K562 (cell line): ENCODE data around the gene MINDY3. TPM values are rescaled to one million over a fixed set of nuclear protein-coding genes. Genes with fewer than 3 reads are reported as not detected.

ENCODE experiments used
- ATAC-seq: fragments of 200-7000 bp; cut with Tn5 transposase; 3 replicates; pipeline ENCODE4 v1.9.1; 2020; ENCODE audit warnings: moderate library complexity
- BruUV-seq: library from RNA; stranded (reverse); fragments of 400-500 nt; replicated peaks from 2 replicates; lab custom pipeline; 2021; lab: Mats Ljungman, UMichigan
- CTCF ChIA-PET: fragments of 300-600 bp; formaldehyde crosslinking; extraction: SDS; loops from one replicate; lab custom pipeline; 2021; ENCODE audit warnings: low intra/inter-chr PET ratio; lab: Yijun Ruan, JAX
- POLR2A ChIA-PET: fragments of 300-600, 350-650 bp; sonication (Branson Sonifier 250); formaldehyde crosslinking; extraction: SDS; loops from one replicate; lab custom pipeline; 2021; ENCODE audit warnings: antibody characterized with exemption, inconsistent platforms; lab: Yijun Ruan, JAX
- DNase-seq, 4 experiments: peaks; one replicate each; pipeline versions ENCODE4 v3.0.0 to v3.0.0-alpha.2; 2011 to 2018; ENCODE audit warnings: low spot score in 3 of 4, mixed read lengths in 3 of 4; ENCODE audit errors: extremely low read depth in 1 of 4
- FAIRE-seq: peaks from 2 replicates; lab custom pipeline; 2011; peaks lifted over from hg19 to GRCh38; lab: Jason Lieb, UNC
- H2AFZ ChIP-seq: 2 replicates; pipeline ENCODE4 v1.6.0; 2011; ENCODE audit warnings: low read depth, low read length, control low read depth, inconsistent platforms
- H3K27ac ChIP-seq: fragments of 200-600 bp; 3 replicates; pipeline ENCODE4 v1.8.0; 2011; ENCODE audit warnings: low read depth, mild to moderate bottlenecking, control low read depth, inconsistent platforms, low read length, moderate library complexity, mixed read lengths; ENCODE audit errors: extremely low read depth
- H3K27me3 ChIP-seq, 2 experiments: fragments of 300-600 bp in 1 of 2; 2 replicates in 1 of 2; 3 replicates in 1 of 2; pipeline versions ENCODE4 v1.6.0 to v1.8.0; 2011; ENCODE audit warnings: inconsistent platforms in 2 of 2, low read length in 2 of 2, mild to moderate bottlenecking in 1 of 2, mixed read lengths in 1 of 2, moderate library complexity in 1 of 2; ENCODE audit not compliant: control insufficient read depth in 2 of 2, insufficient read depth in 2 of 2
- H3K36me3 ChIP-seq: fragments of 300-600 bp; 3 replicates; pipeline ENCODE4 v1.8.0; 2011; ENCODE audit warnings: mild to moderate bottlenecking, low read length, inconsistent platforms; ENCODE audit not compliant: control insufficient read depth, insufficient read depth
- H3K4me1 ChIP-seq, 2 experiments: fragments of 200-600 bp in 1 of 2; replicated peaks in 1 of 2; 2 replicates in 1 of 2; 3 replicates in 1 of 2; pipeline versions ENCODE4 v1.5.1 to v1.8.0; 2011; ENCODE audit warnings: inconsistent platforms in 2 of 2, low read length in 2 of 2, mild to moderate bottlenecking in 1 of 2, mixed read lengths in 1 of 2, moderate library complexity in 1 of 2; ENCODE audit not compliant: control insufficient read depth in 2 of 2, insufficient read depth in 2 of 2
- H3K4me2 ChIP-seq: 2 replicates; pipeline ENCODE4 v1.6.1; 2011; ENCODE audit warnings: low read length, control low read depth, inconsistent platforms, mixed read lengths; ENCODE audit not compliant: insufficient read depth
- H3K4me3 ChIP-seq: fragments of 200-600 bp; sonication (generic), shearing (Covaris generic); 2 replicates; pipeline ENCODE4 v1.5.1; 2016; ENCODE audit warnings: control low read depth, inconsistent platforms
- H3K79me2 ChIP-seq: fragments of 200-600 bp; 3 replicates; pipeline ENCODE4 v1.8.0; 2011; ENCODE audit warnings: low read length, inconsistent platforms; ENCODE audit not compliant: control insufficient read depth, insufficient read depth
- H3K9ac ChIP-seq, 2 experiments: 2 replicates each; pipeline versions ENCODE4 v1.6.0 to v1.6.1; 2011; ENCODE audit warnings: low read depth in 2 of 2, low read length in 2 of 2, control low read depth in 1 of 2, inconsistent platforms in 1 of 2, mild to moderate bottlenecking in 1 of 2, mixed read lengths in 1 of 2; ENCODE audit not compliant: insufficient read depth in 1 of 2
- H3K9me1 ChIP-seq: one replicate; pipeline ENCODE4 v1.6.0; 2011; ENCODE audit warnings: inconsistent platforms, mild to moderate bottlenecking, low read length, moderate library complexity; ENCODE audit not compliant: control insufficient read depth, insufficient read depth
- H3K9me3 ChIP-seq: replicated peaks from 2 replicates; pipeline ENCODE4 v1.5.1; 2011; ENCODE audit warnings: low read depth, low read length, inconsistent platforms; ENCODE audit not compliant: control insufficient read depth, insufficient read depth
- H4K20me1 ChIP-seq: replicated peaks from 2 replicates; pipeline ENCODE4 v1.6.1; 2011; ENCODE audit warnings: low read length, inconsistent platforms, mixed read lengths; ENCODE audit not compliant: control insufficient read depth, insufficient read depth
- CBX5 ChIP-seq: IDR thresholded peaks from 2 replicates; pipeline ENCODE4 v1.6.1; 2014; ENCODE audit warnings: low read depth, borderline replicate concordance
- FOXK1 ChIP-seq: sonication (generic); formaldehyde crosslinking; IDR thresholded peaks from 2 replicates; pipeline ENCODE4 v1.8.0; 2022; ENCODE audit warnings: missing genetic modification reagents, mild to moderate bottlenecking, borderline replicate concordance
- NFE2L1 ChIP-seq: fragments of 450-650 bp; IDR thresholded peaks from 2 replicates; pipeline ENCODE4 v1.6.1; 2016; ENCODE audit warnings: missing genetic modification characterization, low read depth, mild to moderate bottlenecking, missing compliant biosample characterization, moderate library complexity, borderline replicate concordance
- PML ChIP-seq: IDR thresholded peaks from 2 replicates; pipeline ENCODE4 v1.6.1; 2012; ENCODE audit warnings: low read length, inconsistent platforms
- RBM22 ChIP-seq: fragments of 200-400 bp; formaldehyde crosslinking; IDR thresholded peaks from 2 replicates; pipeline ENCODE4 v1.6.1; 2018; ENCODE audit warnings: low read length, low read depth; ENCODE audit not compliant: poor library complexity, severe bottlenecking
- SMARCC2 ChIP-seq: fragments of 450-650 bp; IDR thresholded peaks from 2 replicates; pipeline ENCODE4 v1.6.1; 2017; ENCODE audit warnings: antibody characterized with exemption, moderate library complexity, mild to moderate bottlenecking, low read depth
- TRIM24 ChIP-seq, 2 experiments: fragments of 450-650 bp; IDR thresholded peaks; 2 replicates each; pipeline ENCODE4 v1.6.1; 2016
- WHSC1 ChIP-seq: IDR thresholded peaks from one replicate; pipeline ENCODE4 v1.6.1; 2012; ENCODE audit warnings: low read length, control low read depth, inconsistent platforms
- ZNF764 ChIP-seq: fragments of 250-450 bp; sonication (Bioruptor Pico); IDR thresholded peaks from 2 replicates; pipeline ENCODE4 v1.4.0; 2020; ENCODE audit warnings: low read depth, mild to moderate bottlenecking, moderate library complexity
- WGBS: fragments of 100-300 bp; shearing (Covaris generic); methylation state at CpG from one replicate; pipeline ENCODE4 v1.1.6; 2016; ENCODE audit warnings: low coverage, mixed read lengths; ENCODE audit not compliant: insufficient coverage; ENCODE audit errors: missing lambda C conversion rate; 5-methylcytosine and 5-hydroxymethylcytosine counted together
- in situ Hi-C: fragments of 300-500 bp; cut with MboI; formaldehyde crosslinking; loops from 4 replicates; pipeline ENCODE4 v1.15.0; 2018; ENCODE audit warnings: inconsistent platforms, mixed read lengths
- intact Hi-C: fragments of 100-400 bp; cut with micrococcal nuclease; formaldehyde crosslinking; loops from 2 replicates; pipeline ENCODE4 v1.14.2; 2022
- polyA plus RNA-seq, 8 experiments: library from polyadenylated mRNA; depleted of rRNA in 4 of 8; stranded (reverse) in 5 of 8; unstranded in 3 of 8; fragments of >200 nt; fragmentation: Nextera tagmentation in 2 of 8; fragmentation: Illumina TruSeq in 1 of 8; extraction: Ambion mirVana in 2 of 8; extraction: Trizol in 1 of 8; gene quantifications; 2 replicates each; pipeline versions ENCODE4 v1.2.1 to v1.2.3, GENCODE V29; 2011 to 2014; ENCODE audit warnings: inconsistent platforms in 1 of 8, missing spikeins in 1 of 8
- total RNA-seq, 7 experiments: library from RNA; depleted of rRNA in 6 of 7; stranded (reverse); fragments of >200 nt in 6 of 7; fragmentation: Illumina TruSeq in 2 of 7; extraction: Trizol in 2 of 7; gene quantifications; 2 replicates each; pipeline versions ENCODE4 v1.2.1 to v1.2.3, GENCODE V29; 2011 to 2021; ENCODE audit warnings: low replicate concordance in 1 of 7
- TF ChIP-seq, protein P1 (sequence below): sonication (generic); formaldehyde crosslinking; IDR thresholded peaks from 2 replicates; pipeline ENCODE4 v1.8.1; 2022; ENCODE audit warnings: missing genetic modification reagents
- TF ChIP-seq, protein P2 (sequence below): fragments of 450-650 bp; conservative IDR thresholded peaks from 2 replicates; pipeline ENCODE4 v1.6.1; 2016; ENCODE audit warnings: missing genetic modification characterization, low read depth, mild to moderate bottlenecking, control low read depth, missing compliant biosample characterization
- TF ChIP-seq, protein P3 (sequence below): fragments of 450-650 bp; IDR thresholded peaks from 2 replicates; pipeline ENCODE4 v1.6.1; 2016; ENCODE audit warnings: borderline replicate concordance
- TF ChIP-seq, protein P4 (sequence below): sonication (generic); formaldehyde crosslinking; IDR thresholded peaks from 2 replicates; pipeline ENCODE4 v1.4.0; 2020; ENCODE audit warnings: mild to moderate bottlenecking, missing genetic modification reagents

MINDY3 gene
- total and polyA plus RNA-seq, 9 of the 15 experiments (the other 6 are each of a cell fraction or from before 2014, with no cell fraction given), result 14.0 to 35.9 (median 23.6) TPM

DNA sequence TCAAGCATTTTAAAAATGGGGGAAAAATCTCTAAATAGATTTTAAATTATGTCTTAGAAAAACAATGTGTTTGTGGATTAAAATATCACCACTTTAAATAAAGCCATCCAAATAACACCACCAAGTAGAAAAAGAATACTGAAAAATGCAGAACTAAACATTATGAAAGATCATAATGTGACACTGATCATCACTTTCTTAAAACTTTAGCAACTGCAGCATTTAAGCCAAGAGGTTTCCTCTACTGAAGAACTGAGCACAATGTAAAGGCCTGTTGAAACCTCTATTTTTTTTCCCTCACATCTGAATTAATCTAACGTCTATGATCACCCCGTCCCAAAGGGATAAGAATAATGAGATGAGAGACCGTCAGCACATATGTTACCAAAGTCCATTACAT, 18.6 kb downstream of the MINDY3 start (continued):
- TF ChIP-seq, protein P1, sequence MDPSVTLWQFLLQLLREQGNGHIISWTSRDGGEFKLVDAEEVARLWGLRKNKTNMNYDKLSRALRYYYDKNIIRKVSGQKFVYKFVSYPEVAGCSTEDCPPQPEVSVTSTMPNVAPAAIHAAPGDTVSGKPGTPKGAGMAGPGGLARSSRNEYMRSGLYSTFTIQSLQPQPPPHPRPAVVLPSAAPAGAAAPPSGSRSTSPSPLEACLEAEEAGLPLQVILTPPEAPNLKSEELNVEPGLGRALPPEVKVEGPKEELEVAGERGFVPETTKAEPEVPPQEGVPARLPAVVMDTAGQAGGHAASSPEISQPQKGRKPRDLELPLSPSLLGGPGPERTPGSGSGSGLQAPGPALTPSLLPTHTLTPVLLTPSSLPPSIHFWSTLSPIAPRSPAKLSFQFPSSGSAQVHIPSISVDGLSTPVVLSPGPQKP (CRISPR knock-in tag), result no peak

DNA sequence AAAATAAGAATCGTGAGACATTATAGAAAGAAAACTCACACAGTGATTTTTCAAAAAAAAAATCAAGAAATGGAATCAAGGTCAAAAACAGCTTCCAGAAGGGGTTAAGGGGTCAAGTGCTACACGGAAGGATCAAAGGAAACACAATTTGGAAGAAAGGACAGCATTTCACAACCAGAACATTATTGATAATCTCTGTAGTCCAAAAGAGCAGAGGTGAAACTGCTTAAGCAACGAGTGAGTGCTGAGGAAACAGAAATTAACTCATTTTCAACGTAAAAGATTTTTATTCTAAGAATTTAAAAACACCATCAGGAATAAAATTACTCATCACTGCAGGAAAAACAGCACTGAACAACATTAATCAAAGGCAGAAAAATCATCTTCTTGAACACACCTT, 23.5 kb downstream of the MINDY3 start:
- CTCF ChIA-PET, result no interaction called here
- intact Hi-C loops (no loop called here), in situ Hi-C loops (no loop called here)
- H3K9me3 ChIP-seq, result no peaks in the 10 kb centered on the region
- no peak for FAIRE-seq
- peaks cover 2% of the 10 kb centered on the region; the same call in 1 of the 3 replicates for H3K79me2 ChIP-seq
- no peaks in the 10 kb centered on the region for H4K20me1 ChIP-seq
- H3K27me3 ChIP-seq, result no peaks in the 10 kb centered on the region
- H3K4me1 ChIP-seq, result no peaks in the 10 kb centered on the region; a peak in 1 of 5 replicates
- H3K27ac ChIP-seq, result no peak overlapping the region
- H3K9me1 ChIP-seq, result no peaks in the 10 kb centered on the region
- 70% methylated on average over 4 of the region's 4 CpGs for WGBS
- no peak overlapping the region for H3K9ac ChIP-seq
- POLR2A ChIA-PET, result interaction anchor here (1.0 kb wide), 1 partner anchor 18 kb away, joined by 3 read pairs; no protein-coding TSS in a partner anchor
- TF ChIP-seq ZNF764, result no peak
- TF ChIP-seq, protein P2, sequence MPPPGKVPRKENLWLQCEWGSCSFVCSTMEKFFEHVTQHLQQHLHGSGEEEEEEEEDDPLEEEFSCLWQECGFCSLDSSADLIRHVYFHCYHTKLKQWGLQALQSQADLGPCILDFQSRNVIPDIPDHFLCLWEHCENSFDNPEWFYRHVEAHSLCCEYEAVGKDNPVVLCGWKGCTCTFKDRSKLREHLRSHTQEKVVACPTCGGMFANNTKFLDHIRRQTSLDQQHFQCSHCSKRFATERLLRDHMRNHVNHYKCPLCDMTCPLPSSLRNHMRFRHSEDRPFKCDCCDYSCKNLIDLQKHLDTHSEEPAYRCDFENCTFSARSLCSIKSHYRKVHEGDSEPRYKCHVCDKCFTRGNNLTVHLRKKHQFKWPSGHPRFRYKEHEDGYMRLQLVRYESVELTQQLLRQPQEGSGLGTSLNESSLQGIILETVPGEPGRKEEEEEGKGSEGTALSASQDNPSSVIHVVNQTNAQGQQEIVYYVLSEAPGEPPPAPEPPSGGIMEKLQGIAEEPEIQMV (tag), result no peak
- no peak for TF ChIP-seq TRIM24 (IDR thresholded peaks at IDR 0.05)
- no peak for TF ChIP-seq WHSC1
- TF ChIP-seq, protein P3, sequence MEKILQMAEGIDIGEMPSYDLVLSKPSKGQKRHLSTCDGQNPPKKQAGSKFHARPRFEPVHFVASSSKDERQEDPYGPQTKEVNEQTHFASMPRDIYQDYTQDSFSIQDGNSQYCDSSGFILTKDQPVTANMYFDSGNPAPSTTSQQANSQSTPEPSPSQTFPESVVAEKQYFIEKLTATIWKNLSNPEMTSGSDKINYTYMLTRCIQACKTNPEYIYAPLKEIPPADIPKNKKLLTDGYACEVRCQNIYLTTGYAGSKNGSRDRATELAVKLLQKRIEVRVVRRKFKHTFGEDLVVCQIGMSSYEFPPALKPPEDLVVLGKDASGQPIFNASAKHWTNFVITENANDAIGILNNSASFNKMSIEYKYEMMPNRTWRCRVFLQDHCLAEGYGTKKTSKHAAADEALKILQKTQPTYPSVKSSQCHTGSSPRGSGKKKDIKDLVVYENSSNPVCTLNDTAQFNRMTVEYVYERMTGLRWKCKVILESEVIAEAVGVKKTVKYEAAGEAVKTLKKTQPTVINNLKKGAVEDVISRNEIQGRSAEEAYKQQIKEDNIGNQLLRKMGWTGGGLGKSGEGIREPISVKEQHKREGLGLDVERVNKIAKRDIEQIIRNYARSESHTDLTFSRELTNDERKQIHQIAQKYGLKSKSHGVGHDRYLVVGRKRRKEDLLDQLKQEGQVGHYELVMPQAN, result no peak
- TF ChIP-seq, protein P4, sequence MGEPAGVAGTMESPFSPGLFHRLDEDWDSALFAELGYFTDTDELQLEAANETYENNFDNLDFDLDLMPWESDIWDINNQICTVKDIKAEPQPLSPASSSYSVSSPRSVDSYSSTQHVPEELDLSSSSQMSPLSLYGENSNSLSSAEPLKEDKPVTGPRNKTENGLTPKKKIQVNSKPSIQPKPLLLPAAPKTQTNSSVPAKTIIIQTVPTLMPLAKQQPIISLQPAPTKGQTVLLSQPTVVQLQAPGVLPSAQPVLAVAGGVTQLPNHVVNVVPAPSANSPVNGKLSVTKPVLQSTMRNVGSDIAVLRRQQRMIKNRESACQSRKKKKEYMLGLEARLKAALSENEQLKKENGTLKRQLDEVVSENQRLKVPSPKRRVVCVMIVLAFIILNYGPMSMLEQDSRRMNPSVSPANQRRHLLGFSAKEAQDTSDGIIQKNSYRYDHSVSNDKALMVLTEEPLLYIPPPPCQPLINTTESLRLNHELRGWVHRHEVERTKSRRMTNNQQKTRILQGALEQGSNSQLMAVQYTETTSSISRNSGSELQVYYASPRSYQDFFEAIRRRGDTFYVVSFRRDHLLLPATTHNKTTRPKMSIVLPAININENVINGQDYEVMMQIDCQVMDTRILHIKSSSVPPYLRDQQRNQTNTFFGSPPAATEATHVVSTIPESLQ (CRISPR knock-in tag), result no peak
- no peak for TF ChIP-seq CBX5
- no peak for TF ChIP-seq SMARCC2
- no peak for TF ChIP-seq FOXK1 (CRISPR knock-in tag)
- TF ChIP-seq RBM22, result no peak
- no peak for TF ChIP-seq PML
- no peak for TF ChIP-seq NFE2L1 (tag)
- no peak for ATAC-seq
- DNase-seq, result no peak
- no peak overlapping the region for H2AFZ ChIP-seq
- BruUV-seq, result no TSS peak
- H3K4me3 ChIP-seq, result no peak overlapping the region
- H3K4me2 ChIP-seq, result no peak overlapping the region
- peaks cover 39% of the 10 kb centered on the region; the same call in 2 of the 3 replicates for H3K36me3 ChIP-seq
